Sciatic nerve (tissue), 2 donors: ENCODE data around the gene MSH5. TPM values are rescaled to one million over a fixed set of nuclear protein-coding genes. Genes with fewer than 3 reads are reported as not detected.
A peak's percentile ranks its signal among the peaks of the same experiment; 100 is the strongest.

Source experiments
- ATAC-seq: fragments of 200-7000 bp; cut with Tn5 transposase; one replicate; pipeline ENCODE4 v1.9.1; 2020; ENCODE audit warnings: mild to moderate bottlenecking, moderate library complexity
- DNase-seq: peaks from one replicate; pipeline ENCODE4 v3.0.0-alpha.2; 2020; ENCODE audit warnings: low spot score
- intact Hi-C: fragments of 100-400 bp; cut with DNase I; formaldehyde crosslinking; loops from one replicate; pipeline ENCODE4 v1.14.2; 2022
- total RNA-seq: library from RNA; stranded (reverse); fragmentation: NEBNext Ultra II Directional; extraction: Animal tissue kit (Norgen Biotek cat#: 25700); gene quantifications from one replicate; pipeline ENCODE4 v1.2.1, GENCODE V29; 2021
- donor health status: DM: no; HTN: no; CAD: no.
- donor health status: DM: no; HTN: no; CAD: no.

MSH5 gene
- total RNA-seq, 1 donor from 2014 or later: 21.2 TPM

DNA sequence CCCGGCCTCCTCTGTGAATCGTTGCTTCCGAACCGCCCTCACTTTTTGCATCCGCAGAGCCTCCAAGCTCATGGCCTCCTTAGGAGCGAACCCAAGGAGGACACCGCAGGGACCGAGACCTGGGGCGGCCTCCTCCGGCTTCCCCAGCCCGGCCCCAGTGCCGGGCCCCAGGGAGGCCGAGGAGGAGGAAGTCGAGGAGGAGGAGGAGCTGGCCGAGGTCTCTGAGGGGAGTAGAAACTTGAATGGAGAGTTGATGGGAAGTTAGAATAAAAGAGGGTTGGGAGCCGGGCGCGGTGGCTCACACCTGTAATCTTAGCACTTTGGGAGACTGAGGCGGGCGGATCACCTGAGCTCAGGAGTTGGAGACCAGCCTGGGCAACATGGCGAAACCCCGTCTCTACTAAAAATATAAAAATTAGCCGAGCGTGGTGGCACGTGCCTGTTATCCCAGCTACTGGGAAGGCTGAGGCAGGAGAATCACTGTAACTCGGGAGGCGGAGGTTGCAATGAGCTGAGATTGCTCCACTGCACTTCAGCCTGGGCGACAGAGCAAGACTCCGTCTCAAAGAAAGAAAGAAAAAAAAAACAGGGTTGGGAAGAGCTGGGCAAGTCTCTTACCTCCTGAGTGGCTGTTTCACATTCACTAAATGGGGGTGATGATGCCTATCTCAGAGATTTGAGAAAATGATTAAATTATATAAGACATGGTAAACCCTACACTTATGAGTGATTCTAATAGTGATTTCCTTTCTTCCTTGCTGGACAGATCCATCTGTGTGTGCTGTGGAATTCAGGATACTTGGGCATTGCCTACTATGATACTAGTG, 805 bp downstream of the MSH5 start:
- DNase-seq (no peak), ATAC-seq (peak; percentile 1)
- intact Hi-C loops: no loop called here

DNA sequence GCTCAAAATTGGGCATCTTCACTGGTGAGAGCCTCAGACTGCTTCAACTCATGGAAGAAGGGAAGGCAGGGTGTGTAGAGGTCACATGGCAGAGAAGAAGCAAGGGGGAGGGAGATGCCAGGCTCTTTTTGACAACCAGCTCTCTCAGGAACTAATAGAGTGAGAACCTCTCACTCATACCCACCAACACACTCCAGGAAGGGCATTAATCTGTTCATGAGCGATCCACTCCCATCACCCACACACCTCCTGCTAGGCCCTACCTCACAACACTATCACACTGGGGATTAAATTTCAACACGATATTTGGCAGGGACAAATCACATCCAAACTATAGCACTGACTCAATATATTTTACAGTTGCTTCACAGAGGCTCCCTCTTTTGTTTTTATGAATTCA, 2.0 kb downstream of the MSH5 start:
- DNase-seq: no peak
- intact Hi-C loops: no loop called here
- ATAC-seq: no peak

DNA sequence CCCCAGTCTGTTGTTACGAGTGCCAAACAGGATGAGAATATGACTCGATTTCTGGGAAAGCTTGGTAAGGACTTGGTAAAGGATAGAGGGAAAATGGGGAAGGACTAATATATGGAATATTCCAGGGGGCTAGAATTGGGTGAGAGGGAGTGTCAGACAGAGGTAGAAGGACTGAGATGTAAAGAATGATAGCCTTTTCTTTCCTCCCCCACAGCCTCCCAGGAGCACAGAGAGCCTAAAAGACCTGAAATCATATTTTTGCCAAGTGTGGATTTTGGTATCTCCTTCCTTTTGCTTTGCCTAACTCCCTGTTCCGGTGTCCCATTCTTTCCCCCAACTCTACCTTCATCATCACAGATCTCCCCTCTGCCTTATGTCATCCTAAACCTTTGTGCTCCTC, 3.1 kb downstream of the MSH5 start:
- no peak for DNase-seq
- intact Hi-C loops: no loop called here
- no peak for ATAC-seq

DNA sequence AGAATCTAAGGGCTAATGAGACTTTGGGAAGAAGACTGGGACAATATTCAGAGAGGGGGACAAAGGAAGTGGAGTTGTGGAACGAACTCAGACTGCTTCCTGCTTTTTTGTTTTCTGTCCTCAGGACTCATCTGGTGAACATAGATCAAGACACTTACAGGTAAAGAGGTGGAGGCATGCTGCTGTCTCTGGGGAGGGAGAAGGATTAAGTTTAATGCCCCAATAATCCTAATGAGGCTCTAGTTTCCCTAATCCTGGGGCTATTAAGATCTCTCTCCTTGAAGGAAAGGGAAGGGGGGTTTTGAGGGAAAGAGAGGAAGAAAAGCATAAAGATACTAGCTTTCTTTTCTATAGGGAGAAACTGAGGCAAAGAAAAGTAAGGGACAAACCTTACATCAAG, 4.6 kb downstream of the MSH5 start:
- intact Hi-C loops: no loop called here
- no peak for ATAC-seq
- no peak for DNase-seq

DNA sequence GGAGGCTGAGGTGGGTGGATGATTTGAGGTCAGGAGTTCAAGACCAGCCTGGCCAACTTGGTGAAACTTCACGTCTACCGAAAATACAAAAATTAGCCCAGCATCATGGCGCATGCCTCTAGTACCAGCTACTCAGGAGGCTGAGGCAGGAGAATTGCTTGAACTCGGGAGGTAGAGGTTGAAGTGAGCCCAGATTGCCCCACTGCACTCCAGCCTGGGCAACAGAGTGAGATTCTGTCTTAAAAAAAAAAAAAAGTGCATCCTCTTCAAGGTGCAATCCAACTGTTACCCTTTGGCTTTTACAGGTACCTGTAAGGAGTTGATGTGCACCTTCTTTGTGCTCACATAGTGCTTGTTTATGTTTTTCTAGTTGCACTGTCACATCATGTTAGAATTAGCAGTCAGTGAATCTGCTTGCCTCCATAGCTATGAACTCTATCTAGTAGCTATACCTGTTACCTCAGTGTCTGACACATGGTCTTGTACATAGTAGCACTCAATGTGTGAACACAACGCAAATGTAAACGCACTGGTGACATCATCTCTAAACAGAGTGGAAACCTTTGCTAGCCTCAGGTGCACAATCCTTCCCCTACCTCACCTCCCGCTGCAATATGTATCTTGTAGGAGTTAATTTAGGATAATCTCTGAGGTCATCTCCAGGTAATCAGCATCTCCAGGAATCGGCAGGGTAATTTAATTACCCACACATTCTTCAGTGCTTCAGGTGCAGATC, 9.7 kb downstream of the MSH5 start:
- DNase-seq (no peak), ATAC-seq (no peak)
- intact Hi-C loops: no loop called here

DNA sequence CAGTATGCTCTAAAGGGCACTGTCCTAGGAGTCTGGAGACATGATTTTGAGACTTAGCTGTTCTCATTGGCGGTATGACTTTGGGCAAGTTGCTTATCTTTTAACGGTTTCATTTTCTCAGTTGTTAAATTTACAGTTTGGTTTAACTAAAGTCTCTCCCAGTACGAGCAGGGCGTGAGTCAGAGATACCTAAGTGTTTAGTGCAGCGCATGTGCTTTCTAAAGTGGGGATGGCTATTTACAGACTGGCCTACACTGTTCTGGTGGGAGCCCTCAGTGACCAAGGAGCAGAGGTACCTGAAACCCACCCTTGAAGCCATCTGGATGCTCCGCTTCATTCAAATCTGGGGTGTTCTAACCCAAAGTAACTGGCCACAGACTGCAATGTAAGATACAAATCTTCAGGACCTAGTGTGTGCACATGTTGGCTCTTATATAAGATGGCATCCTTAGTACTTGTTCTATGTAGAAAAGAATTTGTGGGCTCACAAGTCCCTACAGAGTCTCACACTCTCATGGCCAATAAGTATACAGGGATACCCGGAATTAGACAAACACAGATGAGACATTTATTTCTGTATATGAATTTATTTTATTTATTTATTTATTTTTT, 10.7 kb downstream of the MSH5 start:
- ATAC-seq (no peak), DNase-seq (no peak)
- intact Hi-C loops: no loop called here

DNA sequence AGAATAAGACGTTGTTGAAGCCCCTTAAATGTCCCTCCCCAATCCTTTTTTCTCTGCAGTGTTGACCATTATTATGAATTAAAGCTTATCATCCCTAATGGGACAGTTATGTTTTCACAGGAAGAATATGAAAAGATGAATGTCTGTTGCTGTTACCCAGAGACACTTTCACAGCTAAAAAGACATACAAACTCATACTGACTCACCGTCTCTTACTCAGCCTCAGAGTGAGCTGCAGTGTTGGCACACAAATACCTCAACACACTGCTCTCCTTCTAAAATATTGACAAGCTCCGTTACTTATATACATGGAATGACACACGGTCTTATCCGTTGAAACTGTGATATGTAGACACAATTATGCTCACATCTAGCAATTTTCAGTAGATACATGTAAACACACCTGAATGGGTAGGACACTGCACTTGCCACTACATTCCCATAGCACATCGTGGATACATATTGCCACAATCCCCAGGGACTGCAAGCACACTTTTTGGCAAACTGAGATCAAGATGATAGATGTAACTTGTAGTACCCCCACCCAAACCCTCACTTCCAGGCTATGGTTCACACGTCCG, 13.0 kb downstream of the MSH5 start:
- DNase-seq (no peak), ATAC-seq (no peak)
- intact Hi-C loops: no loop called here

DNA sequence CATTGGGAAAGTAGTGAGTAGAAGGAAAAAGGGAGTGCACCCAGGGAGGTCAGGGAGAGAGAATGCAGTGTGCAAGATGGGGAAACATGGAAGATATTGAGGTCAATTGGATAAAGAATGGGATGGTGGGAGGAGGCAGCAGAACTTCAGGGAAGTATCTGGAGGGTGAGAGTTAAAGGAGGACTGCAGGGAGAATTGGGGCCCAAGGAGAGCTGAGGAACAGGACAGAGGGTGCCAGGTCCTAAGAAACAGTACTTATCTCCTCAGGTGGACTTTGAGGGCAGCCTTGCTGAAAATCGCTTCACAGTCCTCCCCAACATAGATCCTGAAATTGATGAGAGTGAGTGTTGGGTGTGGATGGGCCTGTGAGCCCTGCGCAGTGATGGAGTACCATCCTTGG, 18.5 kb downstream of the MSH5 start:
- intact Hi-C loops: no loop called here
- ATAC-seq (no peak), DNase-seq (no peak)

DNA sequence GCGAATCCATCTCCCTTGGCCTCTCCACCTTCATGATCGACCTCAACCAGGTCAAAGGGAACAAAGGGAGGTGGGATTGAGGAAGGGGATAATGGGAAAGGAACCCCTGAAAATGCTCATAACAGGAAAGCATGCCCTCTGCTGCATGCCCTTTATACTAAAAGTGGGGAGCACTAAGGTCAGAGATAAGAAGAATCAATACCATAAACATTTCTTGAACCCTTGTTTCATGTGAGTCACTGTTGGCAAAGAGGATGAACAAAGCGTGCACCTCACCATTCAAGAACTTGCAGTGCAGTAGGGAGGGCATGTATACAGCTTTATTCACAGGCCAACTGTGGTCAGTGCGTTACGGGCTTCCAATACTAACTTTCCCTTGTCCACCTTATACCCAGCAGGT, 21.0 kb downstream of the MSH5 start:
- no peak for DNase-seq
- intact Hi-C loops: no loop called here
- no peak for ATAC-seq

DNA sequence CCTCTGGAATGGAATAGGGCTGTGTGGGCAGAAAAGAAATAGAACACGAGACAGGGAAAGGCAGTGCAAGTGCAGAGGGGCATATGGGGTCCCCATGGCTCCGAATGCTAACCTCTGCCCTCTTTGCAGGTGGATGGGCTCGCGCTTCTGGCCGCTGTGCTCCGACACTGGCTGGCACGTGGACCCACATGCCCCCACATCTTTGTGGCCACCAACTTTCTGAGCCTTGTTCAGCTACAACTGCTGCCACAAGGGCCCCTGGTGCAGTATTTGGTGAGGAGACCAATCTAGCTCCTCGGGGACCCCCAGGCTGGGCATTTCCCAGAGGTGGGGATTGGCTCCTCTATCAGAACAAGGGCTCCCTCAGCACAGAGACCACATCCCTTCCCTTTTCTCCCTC, 21.5 kb downstream of the MSH5 start:
- ATAC-seq (no peak), DNase-seq (no peak)
- intact Hi-C loops: no loop called here

DNA sequence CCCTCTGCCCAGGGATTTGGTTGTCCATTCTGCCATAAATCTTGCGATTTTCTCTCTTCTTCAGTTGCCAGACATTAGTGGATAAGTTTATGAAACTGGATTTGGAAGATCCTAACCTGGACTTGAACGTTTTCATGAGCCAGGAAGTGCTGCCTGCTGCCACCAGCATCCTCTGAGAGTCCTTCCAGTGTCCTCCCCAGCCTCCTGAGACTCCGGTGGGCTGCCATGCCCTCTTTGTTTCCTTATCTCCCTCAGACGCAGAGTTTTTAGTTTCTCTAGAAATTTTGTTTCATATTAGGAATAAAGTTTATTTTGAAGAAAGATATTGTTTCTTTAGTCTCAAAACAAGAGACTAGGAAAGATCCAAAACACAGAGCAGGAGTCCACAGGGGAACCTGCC, 22.6 kb downstream of the MSH5 start, which contains the start of gene SAPCD1:
Gene SAPCD1 (plus strand): TSS at position 301 of the 400 bp plus-strand sequence. CDS start 399 bp downstream, outside the sequence.
- intact Hi-C loops: no loop called here
- ATAC-seq (no peak), DNase-seq (no peak)

DNA sequence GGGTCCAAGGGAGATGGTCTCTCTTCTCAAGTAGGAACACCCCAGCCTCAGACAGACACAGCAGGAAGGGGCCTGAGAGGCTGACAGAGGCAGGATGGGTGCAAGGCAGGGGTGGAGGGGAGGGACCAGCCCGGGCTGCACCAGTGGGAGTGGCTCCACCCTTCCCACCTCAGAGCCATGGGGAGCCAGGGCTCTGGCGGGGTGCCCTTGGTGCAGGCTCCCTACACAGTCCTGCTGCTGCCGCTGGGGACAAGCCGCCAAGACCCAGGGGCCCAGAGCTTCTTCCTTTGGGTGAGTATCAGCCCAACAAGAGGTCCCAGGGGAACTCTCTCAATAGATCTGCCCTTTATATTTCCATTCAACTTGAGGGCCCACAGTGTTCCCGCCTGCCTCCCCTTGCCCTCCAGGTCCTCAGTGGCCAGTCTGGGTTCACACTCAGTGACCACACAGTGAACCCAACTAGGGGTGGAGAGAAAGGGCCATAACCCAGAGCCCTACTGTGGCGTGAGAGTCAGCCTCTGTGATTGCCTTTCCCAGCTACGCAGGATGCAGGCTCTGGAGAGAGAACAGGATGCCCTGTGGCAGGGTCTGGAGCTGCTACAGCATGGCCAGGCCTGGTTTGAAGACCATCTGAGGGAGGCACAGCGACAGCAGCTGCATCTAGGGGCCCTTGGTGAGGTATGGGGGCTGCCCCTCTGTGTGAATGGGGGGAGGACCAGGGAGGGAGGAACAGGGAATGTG, 23.2 kb downstream of the MSH5 start:
- peak; percentile 37 for ATAC-seq
- intact Hi-C loops: no loop called here
- no peak for DNase-seq

DNA sequence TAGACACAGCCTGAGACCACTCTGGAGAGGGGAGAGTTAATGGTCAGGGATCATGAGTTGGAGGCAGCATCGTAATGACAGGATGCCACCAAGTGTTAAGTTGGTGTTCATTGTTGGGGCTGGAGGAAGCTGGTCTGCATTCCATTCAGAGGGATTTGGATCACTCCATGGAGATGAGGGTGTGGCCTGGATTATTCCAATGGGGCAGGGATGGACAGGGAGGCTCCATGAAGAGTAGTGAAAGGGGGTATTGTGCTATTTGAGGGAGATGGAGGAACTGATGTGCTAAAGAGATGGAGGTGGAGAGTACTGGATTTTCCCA, 23.8 kb downstream of the MSH5 start:
- peak; percentile 79 for ATAC-seq
- intact Hi-C loops: no loop called here

DNA sequence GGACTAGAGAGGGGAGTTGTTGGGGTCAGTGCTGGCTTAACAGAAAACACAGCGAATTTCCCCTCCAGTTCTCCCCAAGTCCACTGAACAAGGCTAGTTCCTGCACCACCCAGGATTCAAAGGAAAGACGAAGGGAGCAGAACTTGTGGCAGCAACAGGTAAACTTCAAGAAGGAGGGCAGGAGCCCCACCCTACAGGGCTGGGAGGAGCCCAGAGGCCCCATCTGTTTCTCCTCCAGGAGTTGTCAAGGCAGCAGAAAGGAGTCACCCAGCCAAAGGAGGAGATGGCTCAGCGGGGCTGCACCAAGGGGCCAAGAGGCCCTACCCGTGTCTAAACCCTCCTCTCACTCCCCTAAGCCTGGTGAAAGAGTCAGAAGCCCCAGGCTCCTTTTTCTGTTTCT, 24.4 kb downstream of the MSH5 start:
- DNase-seq (no peak), ATAC-seq (no peak)
- intact Hi-C loops: no loop called here

More for the DNA sequence above, 23.8 kb downstream of the MSH5 start:
- no peak for DNase-seq

DNA sequence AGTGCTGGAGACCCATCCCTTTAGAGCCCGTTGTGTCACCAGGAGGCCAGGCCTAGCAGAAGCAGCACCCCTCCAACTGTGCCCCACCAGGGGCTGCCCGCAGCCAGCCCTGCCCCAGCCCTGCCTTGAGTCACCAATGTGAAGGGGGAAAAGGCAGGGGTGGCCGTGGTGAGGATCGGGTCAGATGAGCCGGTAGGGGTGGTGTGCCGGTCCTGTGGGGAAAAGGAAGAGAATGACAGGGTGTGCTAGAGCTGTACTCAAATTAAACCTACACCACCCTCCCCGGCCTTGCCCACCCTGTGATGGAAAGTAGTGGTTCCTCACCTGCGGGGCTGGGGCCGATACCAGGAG, 25.7 kb downstream of the MSH5 start:
- no peak for DNase-seq
- intact Hi-C loops: no loop called here

DNA sequence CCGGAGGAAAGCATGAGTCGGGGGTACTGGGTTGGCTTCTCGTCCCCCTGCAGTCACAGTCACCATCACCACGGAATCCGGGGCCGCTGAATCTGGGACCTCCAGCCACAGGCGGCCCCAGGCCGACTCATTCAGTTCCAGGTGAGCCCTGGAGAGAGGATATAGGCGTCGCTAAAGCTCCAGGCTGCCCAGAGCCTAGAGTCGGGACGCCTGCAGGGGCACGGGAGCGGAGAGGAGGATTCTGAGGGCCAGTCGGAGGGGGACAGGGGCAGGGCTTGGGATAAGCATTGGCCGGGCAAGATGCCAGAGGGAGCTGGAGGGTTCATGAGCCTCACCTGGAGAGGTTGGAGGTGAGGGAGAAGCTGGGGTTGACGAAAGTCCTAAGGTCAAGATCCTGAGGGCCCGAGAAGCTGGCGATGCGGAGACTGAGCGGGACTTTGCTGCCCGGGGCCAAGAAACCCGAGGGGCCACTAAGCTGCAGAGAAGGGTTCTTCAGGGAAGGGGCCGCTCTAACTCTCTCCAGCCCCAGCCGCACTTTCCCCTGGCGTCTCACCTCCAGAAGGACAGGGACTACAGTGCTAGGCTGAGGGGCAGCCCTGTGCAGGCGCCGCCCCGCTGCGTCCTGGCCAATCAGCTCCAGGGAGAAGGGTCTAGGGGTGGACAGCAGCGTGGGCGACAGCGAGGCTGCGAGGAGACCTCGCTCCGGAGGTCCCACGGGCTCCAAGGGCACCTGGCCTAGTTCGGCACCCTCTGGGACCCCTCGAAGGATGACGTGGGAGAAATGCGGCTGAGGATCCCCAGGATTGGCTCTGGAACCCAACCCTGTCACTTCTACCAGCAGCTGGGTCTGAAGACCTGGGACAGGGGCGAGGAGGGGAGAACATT, 26.3 kb downstream of the MSH5 start:
- intact Hi-C loops: no loop called here
- DNase-seq (no peak), ATAC-seq (peak; percentile 50)

More for the DNA sequence above, 25.7 kb downstream of the MSH5 start:
- ATAC-seq: no peak

DNA sequence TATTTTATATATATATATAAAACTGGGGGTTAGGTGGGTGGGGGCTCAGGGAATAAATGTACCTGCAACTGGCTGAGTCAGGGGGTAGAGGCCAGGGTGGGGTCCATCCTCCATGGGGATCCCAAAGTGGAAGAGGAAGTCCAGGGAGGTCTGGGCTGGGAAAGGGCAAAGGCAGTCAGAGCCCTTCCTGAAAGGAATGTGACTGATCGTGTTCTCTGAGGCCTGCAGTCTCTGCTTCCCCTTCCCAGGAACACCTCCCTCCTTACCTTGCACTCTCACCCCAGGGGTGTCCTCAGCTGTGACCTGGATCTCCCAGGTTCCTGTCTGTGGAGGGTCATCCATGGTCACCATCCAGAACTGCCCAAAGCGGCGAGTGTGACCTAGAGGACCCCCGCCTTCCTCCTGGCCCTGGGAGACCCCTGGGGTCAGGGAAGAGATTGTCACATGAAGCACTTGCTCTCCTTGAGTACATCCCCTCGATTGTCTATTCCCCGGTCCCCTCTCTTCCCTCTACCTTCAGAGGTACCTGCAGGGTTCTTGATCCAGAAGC, 27.4 kb downstream of the MSH5 start:
- DNase-seq (no peak), ATAC-seq (no peak)
- intact Hi-C loops: no loop called here
